ENCODE results near the gene CUBN. TPM values are rescaled to one million over a fixed set of nuclear protein-coding genes. Genes with fewer than 3 reads are reported as not detected.

The CUBN gene
- total and polyA plus RNA-seq, 2 of the 13 experiments (the other 11 are each of a cell fraction or from before 2014, with no cell fraction given): 0.27 to 0.32 TPM

GRCh38 chr10:16817125-16818019 lies 312.2 kb downstream of the CUBN start, which contains the start of gene RSU1 (continued):
- TF ChIP-seq ZNF574 (CRISPR knock-in tag; IDR thresholded peaks at IDR 0.05) (peak; percentile 63; the same call in 1 of the 2 replicates), NR2C2 (CRISPR knock-in tag; IDR thresholded peaks at IDR 0.05; ENCODE audit: borderline replicate concordance) (peak; percentile 57; the same call in 1 of the 2 replicates), SNAI1 (CRISPR knock-in tag; IDR thresholded peaks at IDR 0.05; ENCODE audit: borderline replicate concordance) (no peak), MEIS2 (CRISPR knock-in tag; IDR thresholded peaks at IDR 0.05) (0 out of 2 replicates have a peak, but pooled peaks have one; percentile 30), NONO (IDR thresholded peaks at IDR 0.05) (no peak), NONO (CRISPR knock-in tag; conservative IDR thresholded peaks at IDR 0.05) (peak; percentile 59; the same call in 1 of the 2 replicates), SMAD1 (CRISPR knock-in tag; IDR thresholded peaks at IDR 0.05; ENCODE audit: borderline replicate concordance, low read depth) (peak; percentile 72; the same call in 1 of the 2 replicates), ZNF44 (CRISPR knock-in tag; IDR thresholded peaks at IDR 0.05) (peak; percentile 33; the same call in 1 of the 2 replicates), POLR2G (IDR thresholded peaks at IDR 0.05; ENCODE audit: low read depth, low read length) (peak; percentile 68), ZNF451 (CRISPR knock-in tag; IDR thresholded peaks at IDR 0.05) (no peak), ZNF136 (CRISPR knock-in tag; IDR thresholded peaks at IDR 0.05; ENCODE audit: low read depth) (no peak), IKZF5 (CRISPR knock-in tag; IDR thresholded peaks at IDR 0.05) (0 out of 2 replicates have a peak, but pooled peaks have one; percentile 21), ETV5 (CRISPR knock-in tag; IDR thresholded peaks at IDR 0.05; ENCODE audit: borderline replicate concordance) (peak; percentile 72), CREM (IDR thresholded peaks at IDR 0.05) (peak; percentile 71), CREM (CRISPR knock-in tag; IDR thresholded peaks at IDR 0.05) (no peak), REST (IDR thresholded peaks at IDR 0.05; ENCODE audit: borderline replicate concordance in 1 of 2, low read depth in 1 of 2, low read length in 2 of 2) (peak in 1 of 2 experiments; percentile 49; a peak in 1 of 4 replicates)
- TF ChIP-seq, protein P1, sequence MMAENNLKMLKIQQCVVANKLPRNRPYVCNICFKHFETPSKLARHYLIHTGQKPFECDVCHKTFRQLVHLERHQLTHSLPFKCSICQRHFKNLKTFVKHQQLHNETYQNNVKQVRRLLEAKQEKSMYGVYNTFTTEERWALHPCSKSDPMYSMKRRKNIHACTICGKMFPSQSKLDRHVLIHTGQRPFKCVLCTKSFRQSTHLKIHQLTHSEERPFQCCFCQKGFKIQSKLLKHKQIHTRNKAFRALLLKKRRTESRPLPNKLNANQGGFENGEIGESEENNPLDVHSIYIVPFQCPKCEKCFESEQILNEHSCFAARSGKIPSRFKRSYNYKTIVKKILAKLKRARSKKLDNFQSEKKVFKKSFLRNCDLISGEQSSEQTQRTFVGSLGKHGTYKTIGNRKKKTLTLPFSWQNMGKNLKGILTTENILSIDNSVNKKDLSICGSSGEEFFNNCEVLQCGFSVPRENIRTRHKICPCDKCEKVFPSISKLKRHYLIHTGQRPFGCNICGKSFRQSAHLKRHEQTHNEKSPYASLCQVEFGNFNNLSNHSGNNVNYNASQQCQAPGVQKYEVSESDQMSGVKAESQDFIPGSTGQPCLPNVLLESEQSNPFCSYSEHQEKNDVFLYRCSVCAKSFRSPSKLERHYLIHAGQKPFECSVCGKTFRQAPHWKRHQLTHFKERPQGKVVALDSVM (CRISPR knock-in tag; IDR thresholded peaks at IDR 0.05): no peak
